SU-DHL-6 (cell line): ENCODE data around the gene BOLA3.

ENCODE experiments used
- H2AFZ ChIP-seq: fragments of 200-600 bp; sonication (generic); 2 replicates; pipeline ENCODE4 v1.6.1; 2014; ENCODE audit warnings: low read depth, mild to moderate bottlenecking, moderate library complexity, mixed read lengths, antibody characterized with exemption, low read length; ENCODE audit not compliant: severe bottlenecking
- H3F3A ChIP-seq: fragments of 200-600 bp; shearing (Covaris generic); 2 replicates; pipeline ENCODE4 v1.6.0; 2016; ENCODE audit warnings: antibody characterized with exemption, mild to moderate bottlenecking; ENCODE audit not compliant: insufficient read depth
- H3K27ac ChIP-seq: fragments of 200-600 bp; sonication (generic); 2 replicates; pipeline ENCODE4 v1.5.1; 2016; ENCODE audit warnings: low read depth, mild to moderate bottlenecking, low read length, moderate library complexity, mixed read lengths
- H3K27me3 ChIP-seq: fragments of 200-600 bp; sonication (generic), shearing (Covaris generic); 2 replicates; pipeline ENCODE4 v1.6.0; 2014; ENCODE audit warnings: mild to moderate bottlenecking, low read length
- H3K36me3 ChIP-seq: fragments of 200-600 bp; sonication (generic); 2 replicates; pipeline ENCODE4 v1.6.1; 2014; ENCODE audit warnings: mild to moderate bottlenecking, low read length, mixed read lengths
- H3K4me2 ChIP-seq: fragments of 300-600, 200-600 bp; shearing (Covaris generic), sonication (generic); 2 replicates; pipeline ENCODE4 v1.6.0; 2014; ENCODE audit warnings: low read length, low read depth, mild to moderate bottlenecking; ENCODE audit not compliant: poor library complexity, severe bottlenecking
- H3K4me3 ChIP-seq: fragments of 200-600 bp; sonication (generic); 2 replicates; pipeline ENCODE4 v1.5.1; 2014; ENCODE audit warnings: antibody characterized with exemption, low read length, mild to moderate bottlenecking, mixed read lengths; ENCODE audit not compliant: insufficient read depth, poor library complexity, severe bottlenecking
- H3K79me2 ChIP-seq: fragments of 200-600 bp; sonication (generic); 2 replicates; pipeline ENCODE4 v1.6.1; 2014; ENCODE audit warnings: mild to moderate bottlenecking, low read length, moderate library complexity; ENCODE audit not compliant: insufficient read depth
- H3K9ac ChIP-seq: fragments of 200-600 bp; sonication (generic); 2 replicates; pipeline ENCODE4 v1.7.0; 2014; ENCODE audit warnings: mild to moderate bottlenecking, low read length
- H3K9me2 ChIP-seq: fragments of 200-600 bp; sonication (generic); replicated peaks from 2 replicates; pipeline ENCODE4 v1.6.1; 2014; ENCODE audit warnings: low read length; ENCODE audit not compliant: insufficient read depth
- H3K9me3 ChIP-seq: fragments of 200-600 bp; sonication (generic); 2 replicates; pipeline ENCODE4 v1.6.1; 2014; ENCODE audit warnings: low read length, mixed read lengths; ENCODE audit not compliant: insufficient read depth
- H4K20me1 ChIP-seq: fragments of 200-600 bp; sonication (generic); 2 replicates; pipeline ENCODE4 v1.6.1; 2014; ENCODE audit warnings: low read depth, mild to moderate bottlenecking, antibody characterized with exemption, low read length, moderate library complexity, mixed read lengths
- EZH2phosphoT487 ChIP-seq: fragments of 200-600 bp; sonication (generic), shearing (Covaris generic); conservative IDR thresholded peaks from 2 replicates; pipeline ENCODE4 v1.6.1; 2018; ENCODE audit warnings: mild to moderate bottlenecking, antibody characterized with exemption, low read length, moderate library complexity, mixed read lengths
- TF ChIP-seq, protein P1 (sequence below): fragments of 200-600 bp; sonication (generic); IDR thresholded peaks from one replicate; pipeline ENCODE4 v1.5.1; 2017; ENCODE audit warnings: antibody characterized with exemption, mild to moderate bottlenecking, low read length, moderate library complexity; ENCODE audit not compliant: insufficient read depth, poor library complexity, severe bottlenecking

Gene BOLA3

DNA sequence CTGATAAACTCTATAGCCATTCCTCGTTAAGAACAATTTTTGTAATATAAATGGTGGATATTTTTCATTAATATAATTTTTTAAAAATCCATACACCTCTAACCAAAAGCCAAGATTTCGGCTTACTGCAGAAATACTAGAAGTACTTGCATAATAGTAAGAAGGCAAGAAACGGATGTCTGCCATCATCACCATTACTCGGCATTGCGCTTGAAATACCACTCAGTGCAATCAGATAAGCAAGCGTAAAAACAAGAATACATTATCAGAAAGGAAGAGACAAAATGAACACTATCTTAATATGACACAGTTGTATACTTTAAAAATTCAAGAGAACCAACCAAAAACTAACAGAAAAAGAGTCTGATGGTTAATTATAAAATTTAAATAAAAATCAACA is 15.2 kb upstream of the BOLA3 start:
- Histone ChIP-seq H3K36me3 (peaks cover 84% of the 10 kb centered on the region), H3K9me2 (no peaks in the 10 kb centered on the region), H3K4me3 (no peak overlapping the region), H2AFZ (no peak overlapping the region), H3F3A (peaks cover 25% of the 10 kb centered on the region), H3K27me3 (no peaks in the 10 kb centered on the region), H3K4me2 (no peak overlapping the region), H4K20me1 (peaks cover 28% of the 10 kb centered on the region), H3K9ac (no peak overlapping the region), H3K27ac (no peak overlapping the region), H3K79me2 (peaks cover 74% of the 10 kb centered on the region), H3K9me3 (no peaks in the 10 kb centered on the region)
- TF ChIP-seq, protein P1, sequence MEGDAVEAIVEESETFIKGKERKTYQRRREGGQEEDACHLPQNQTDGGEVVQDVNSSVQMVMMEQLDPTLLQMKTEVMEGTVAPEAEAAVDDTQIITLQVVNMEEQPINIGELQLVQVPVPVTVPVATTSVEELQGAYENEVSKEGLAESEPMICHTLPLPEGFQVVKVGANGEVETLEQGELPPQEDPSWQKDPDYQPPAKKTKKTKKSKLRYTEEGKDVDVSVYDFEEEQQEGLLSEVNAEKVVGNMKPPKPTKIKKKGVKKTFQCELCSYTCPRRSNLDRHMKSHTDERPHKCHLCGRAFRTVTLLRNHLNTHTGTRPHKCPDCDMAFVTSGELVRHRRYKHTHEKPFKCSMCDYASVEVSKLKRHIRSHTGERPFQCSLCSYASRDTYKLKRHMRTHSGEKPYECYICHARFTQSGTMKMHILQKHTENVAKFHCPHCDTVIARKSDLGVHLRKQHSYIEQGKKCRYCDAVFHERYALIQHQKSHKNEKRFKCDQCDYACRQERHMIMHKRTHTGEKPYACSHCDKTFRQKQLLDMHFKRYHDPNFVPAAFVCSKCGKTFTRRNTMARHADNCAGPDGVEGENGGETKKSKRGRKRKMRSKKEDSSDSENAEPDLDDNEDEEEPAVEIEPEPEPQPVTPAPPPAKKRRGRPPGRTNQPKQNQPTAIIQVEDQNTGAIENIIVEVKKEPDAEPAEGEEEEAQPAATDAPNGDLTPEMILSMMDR: no peak
- TF ChIP-seq EZH2phosphoT487: no peak

- Histone ChIP-seq H3K4me3 (no peak overlapping the region), H3K27me3 (no peaks in the 10 kb centered on the region), H3K27ac (no peak overlapping the region), H3K36me3 (peaks cover 65% of the 10 kb centered on the region), H3K9ac (no peak overlapping the region), H3K4me2 (no peak overlapping the region), H4K20me1 (0 out of 2 replicates have a peak, but pooled peaks cover 5% of the 10 kb centered on the region), H3K79me2 (peaks cover 14% of the 10 kb centered on the region), H3K9me2 (no peaks in the 10 kb centered on the region), H3K9me3 (no peaks in the 10 kb centered on the region), H3F3A (peaks cover 62% of the 10 kb centered on the region), H2AFZ (no peak overlapping the region)
- TF ChIP-seq EZH2phosphoT487: no peak
- TF ChIP-seq, protein P1: no peak
Measured at GRCh38 chr2:74155830-74156229, 8.1 kb upstream of the BOLA3 start.

DNA sequence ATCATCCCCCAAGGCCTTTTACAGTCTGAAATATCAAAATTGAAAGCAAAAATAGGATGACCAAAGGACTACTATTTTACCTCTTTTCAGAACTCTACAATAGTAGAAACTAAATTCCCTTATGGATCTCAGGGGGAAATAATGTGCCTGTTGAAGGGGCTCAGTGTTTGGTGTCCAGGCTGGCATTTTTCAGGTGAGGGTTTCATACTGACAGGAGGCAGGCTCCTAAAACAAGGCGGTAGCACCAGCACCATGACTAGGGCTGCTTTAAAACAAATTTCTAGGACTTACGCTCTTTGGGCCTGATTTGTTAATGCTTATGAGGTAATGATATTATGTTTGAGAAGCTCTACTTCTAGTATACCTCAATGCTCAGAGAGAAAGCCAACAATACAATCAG is 5.2 kb upstream of the BOLA3 start:
- Histone ChIP-seq H3K9me3 (no peaks in the 10 kb centered on the region), H3K36me3 (peaks cover 46% of the 10 kb centered on the region), H3F3A (peaks cover 80% of the 10 kb centered on the region), H2AFZ (no peak overlapping the region), H3K4me3 (no peak overlapping the region), H3K9ac (no peak overlapping the region), H3K4me2 (no peak overlapping the region), H3K27ac (no peak overlapping the region), H3K79me2 (peaks cover 5% of the 10 kb centered on the region; the same call in 1 of the 2 replicates), H4K20me1 (no peaks in the 10 kb centered on the region), H3K27me3 (no peaks in the 10 kb centered on the region), H3K9me2 (no peaks in the 10 kb centered on the region)
- no peak for TF ChIP-seq EZH2phosphoT487
- TF ChIP-seq, protein P1: no peak
